GM19397 (cell line): ENCODE data around the gene STK39.

Experiments
- ATAC-seq: cut with Tn5 transposase; IDR thresholded peaks from one replicate; pipeline ENCODE4 v1.9.1; 2021; ENCODE audit warnings: mild to moderate bottlenecking, moderate library complexity; ENCODE audit not compliant: unreplicated experiment

Gene STK39

DNA sequence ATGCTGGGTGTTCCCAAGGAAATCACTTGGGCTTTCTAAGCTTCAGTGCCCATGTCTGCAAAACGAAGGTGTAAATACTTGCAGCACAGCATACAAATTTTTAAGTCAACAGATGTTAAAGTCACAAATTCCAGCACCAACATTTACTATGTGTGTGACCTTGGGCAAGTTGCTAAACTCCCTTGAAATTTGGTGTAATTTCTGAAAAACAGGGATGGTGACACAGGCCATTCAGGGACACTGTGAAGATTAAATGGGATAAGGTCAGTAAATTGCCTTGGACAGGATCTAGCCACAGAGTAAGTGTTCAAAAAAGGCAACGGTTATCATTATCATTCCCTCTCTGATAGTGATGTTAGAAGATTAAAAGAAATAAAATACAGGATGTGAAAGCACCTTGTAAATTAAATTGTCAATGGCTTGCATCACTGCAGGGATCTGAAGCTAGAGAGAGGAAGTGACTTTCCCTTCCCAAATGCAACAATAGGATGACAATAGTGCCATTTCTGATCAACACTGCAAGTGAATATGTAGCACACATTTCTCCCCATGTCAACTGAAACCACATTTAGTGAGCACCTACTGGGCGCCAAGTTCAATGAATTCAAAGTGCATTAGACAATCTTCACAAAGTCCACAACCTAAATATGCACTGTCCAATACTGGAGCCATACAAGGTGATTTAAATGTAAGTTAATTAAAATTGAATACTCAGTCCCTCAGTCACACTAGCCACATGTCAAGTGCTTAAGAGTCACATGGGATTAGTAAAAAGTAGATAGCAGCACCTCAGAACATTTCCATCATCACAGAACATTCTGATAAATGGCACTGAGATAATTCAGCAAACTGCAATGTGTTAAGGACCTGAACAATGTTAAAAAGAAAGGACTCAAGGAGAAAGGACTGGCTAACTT lies 81.2 kb downstream of the STK39 start:
- no peak for ATAC-seq

DNA sequence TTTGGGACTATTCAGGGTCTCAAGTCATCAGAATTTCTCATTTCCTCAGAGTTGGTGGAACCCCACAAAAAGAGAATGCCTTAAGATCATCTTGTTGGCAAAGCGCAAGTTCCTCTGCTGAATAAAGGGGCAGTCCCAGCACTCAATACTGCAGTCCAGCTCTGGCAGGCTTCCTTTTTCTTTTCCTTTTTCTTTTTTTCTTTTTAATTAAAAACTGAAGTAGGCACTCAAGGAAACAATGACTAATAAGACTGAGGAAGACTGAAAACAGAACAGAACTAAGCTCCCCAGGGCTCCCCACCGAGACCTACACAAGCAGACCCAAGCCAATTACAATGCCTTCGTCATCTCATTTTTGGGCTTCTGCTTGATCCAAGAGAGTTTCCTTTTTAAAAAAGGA lies 82.0 kb downstream of the STK39 start:
- ATAC-seq = no peak

GRCh38 chr2:168160897-168161296 lies 86.5 kb downstream of the STK39 start:
- ATAC-seq = no peak

DNA sequence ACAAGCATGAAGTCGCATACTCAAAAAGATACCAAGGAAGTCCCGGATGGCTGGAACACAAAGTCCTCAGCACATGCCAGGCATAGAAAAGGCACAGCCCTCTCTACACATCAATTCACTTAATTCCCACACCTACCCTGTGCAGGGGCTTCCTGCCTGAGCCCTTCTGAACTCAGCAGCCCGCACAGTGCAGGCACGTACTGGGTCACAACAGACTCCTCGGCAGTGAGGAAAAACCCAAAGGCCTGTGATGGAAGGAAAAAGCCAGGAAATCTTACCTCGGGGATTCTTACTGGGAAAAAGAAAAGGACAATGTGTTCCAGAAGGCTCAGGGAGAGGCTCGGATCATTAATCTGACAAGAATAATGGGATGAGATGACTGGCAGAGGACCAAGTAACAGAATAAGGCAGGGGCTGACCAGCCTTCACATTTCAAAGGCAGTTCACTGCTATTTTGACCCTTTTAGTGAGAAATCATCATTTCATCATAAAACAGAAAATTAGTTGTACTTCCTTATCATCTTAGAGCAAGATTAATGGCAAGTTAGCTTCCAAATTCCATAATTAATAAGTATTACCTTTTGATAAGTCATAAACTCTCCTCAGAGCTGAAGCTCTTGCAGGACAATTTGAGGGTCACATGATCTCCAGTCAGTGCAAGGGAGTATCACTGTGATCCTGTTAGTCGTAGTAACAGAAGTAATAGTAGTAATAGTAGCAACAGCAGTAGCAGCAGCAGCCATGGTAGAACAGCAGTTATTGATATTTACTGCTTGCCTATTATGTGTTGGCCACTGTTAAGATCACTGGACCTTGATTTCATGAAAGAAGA lies 87.4 kb downstream of the STK39 start:
- ATAC-seq = no peak

DNA sequence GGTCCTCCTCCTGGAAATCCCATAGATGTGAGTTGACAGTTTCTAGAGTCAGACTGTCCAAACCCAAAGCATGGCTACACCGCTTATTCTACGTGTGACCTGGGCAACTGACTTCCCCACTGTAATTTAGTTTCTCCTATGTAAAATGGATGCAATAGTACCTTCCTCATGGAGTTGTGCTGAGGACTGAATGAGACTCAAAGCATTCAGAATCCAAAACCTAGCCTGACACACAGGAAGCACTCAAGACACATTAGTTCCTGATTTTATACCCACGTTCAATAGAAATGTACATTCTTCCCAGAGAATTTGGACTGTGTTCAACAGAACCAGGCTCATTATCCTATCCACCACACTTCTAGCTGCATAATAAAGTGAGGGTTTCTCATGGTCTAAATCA lies 88.8 kb downstream of the STK39 start:
- ATAC-seq = no peak

- no peak for ATAC-seq
Measured at GRCh38 chr2:168157926-168158325, 89.5 kb downstream of the STK39 start.

- no peak for ATAC-seq
Measured at GRCh38 chr2:168157070-168157469, 90.3 kb downstream of the STK39 start.

GRCh38 chr2:168156661-168157060 lies 90.7 kb downstream of the STK39 start:
- ATAC-seq = no peak

GRCh38 chr2:168155680-168156079 lies 91.7 kb downstream of the STK39 start:
- no peak for ATAC-seq

- ATAC-seq = no peak
Measured at GRCh38 chr2:168155046-168155445, 92.3 kb downstream of the STK39 start.

DNA sequence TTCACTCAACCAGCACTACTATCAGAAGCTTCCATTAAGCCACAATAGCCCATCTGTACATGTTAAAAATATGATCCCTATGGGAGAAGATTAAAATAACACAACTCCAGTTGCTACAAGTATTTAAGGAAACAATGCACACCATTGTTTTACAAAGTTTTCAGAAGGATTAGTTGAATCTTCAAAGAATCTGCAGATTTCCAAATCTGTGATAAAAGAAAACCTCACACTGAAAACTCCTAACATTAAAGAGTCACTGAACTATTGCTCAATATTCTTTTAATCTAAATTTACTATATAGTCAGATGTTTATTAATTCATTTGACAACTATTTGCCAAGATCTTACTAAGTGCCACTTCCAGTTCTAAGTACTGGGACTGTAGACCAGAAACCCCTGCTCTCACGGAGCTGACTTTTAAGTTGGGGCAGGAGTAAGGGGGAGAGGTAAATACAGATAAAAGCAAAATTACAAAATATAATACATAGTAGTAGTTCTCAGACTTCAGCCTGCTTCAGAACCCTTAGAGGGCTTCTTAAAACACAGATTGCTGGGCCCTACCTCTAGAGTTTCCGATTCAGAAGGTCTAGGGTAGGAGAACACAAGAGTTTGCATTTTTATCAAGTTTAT lies 94.4 kb downstream of the STK39 start:
- ATAC-seq = no peak

DNA sequence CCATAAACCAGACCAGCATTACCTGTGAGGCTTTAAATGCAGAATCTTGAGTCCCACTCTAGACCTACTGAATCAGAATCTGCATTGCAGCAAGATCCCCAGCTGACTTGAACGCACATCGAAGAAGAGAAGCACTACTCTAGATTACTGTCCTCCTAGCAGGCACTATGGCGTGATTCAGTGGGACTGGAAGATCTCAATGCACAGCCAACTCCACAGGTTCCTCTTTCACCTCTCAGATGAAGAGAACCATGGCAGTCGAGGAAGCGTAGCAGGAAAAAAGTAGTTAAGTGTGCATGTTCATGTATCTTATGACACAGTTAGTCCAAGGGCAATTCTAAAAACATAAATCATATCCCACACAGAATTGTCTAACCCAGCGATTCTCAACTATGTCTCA lies 97.4 kb downstream of the STK39 start:
- no peak for ATAC-seq

- ATAC-seq = no peak
Measured at GRCh38 chr2:168149150-168149974, 98.0 kb downstream of the STK39 start.

- ATAC-seq = no peak
Measured at GRCh38 chr2:168147830-168148794, 99.3 kb downstream of the STK39 start.

GRCh38 chr2:168146892-168147810 lies 100.2 kb downstream of the STK39 start:
- ATAC-seq = no peak

- no peak for ATAC-seq
Measured at GRCh38 chr2:168145426-168146310, 101.7 kb downstream of the STK39 start.

GRCh38 chr2:168145011-168145410 lies 102.4 kb downstream of the STK39 start:
- ATAC-seq = no peak
